ENCODE results near the gene ALG8.

DNA sequence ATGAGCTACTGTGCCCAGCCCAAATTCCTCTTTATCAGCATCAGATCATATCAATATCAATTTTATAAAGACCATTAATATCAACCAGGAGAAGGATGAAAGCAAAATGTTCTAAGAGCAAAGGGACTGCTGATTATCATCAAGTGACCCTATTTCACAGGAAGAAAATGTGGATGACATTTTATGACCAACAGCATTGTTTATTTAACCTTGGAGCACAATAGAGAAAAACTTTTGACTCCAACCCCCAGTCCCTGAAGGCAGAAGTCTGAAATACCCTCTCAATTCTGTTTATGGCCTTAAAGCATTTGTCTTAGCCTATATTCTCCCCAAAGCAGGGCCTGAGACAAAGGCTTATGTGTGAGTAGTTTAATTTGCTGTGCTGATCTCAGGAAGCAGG is 11.3 kb upstream of the ALG8 start:
- TF ChIP-seq, protein P1, sequence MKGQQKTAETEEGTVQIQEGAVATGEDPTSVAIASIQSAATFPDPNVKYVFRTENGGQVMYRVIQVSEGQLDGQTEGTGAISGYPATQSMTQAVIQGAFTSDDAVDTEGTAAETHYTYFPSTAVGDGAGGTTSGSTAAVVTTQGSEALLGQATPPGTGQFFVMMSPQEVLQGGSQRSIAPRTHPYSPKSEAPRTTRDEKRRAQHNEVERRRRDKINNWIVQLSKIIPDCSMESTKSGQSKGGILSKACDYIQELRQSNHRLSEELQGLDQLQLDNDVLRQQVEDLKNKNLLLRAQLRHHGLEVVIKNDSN (IDR thresholded peaks at IDR 0.05; ENCODE audit: borderline replicate concordance, low read depth) = no peak
- TF ChIP-seq CTCF (IDR thresholded peaks at IDR 0.05) = no peak
- no peak for TF ChIP-seq RAD21 (IDR thresholded peaks at IDR 0.05; ENCODE audit: low read length)
- TF ChIP-seq TAF1 (IDR thresholded peaks at IDR 0.05; ENCODE audit: borderline replicate concordance, low read depth, low read length) = no peak
- TF ChIP-seq MAX (IDR thresholded peaks at IDR 0.05; ENCODE audit: low read depth) = no peak
- TF ChIP-seq EP300 (IDR thresholded peaks at IDR 0.05; ENCODE audit: borderline replicate concordance in 1 of 2, low read depth in 1 of 2, low read length in 1 of 2) = no peak
- no peak for TF ChIP-seq USF2 (IDR thresholded peaks at IDR 0.05; ENCODE audit: borderline replicate concordance, low read depth, low read length)
- no peak for TF ChIP-seq GABPA (IDR thresholded peaks at IDR 0.05; ENCODE audit: low read depth)
- TF ChIP-seq PBX3 (IDR thresholded peaks at IDR 0.05) = no peak
- TF ChIP-seq, protein P2, sequence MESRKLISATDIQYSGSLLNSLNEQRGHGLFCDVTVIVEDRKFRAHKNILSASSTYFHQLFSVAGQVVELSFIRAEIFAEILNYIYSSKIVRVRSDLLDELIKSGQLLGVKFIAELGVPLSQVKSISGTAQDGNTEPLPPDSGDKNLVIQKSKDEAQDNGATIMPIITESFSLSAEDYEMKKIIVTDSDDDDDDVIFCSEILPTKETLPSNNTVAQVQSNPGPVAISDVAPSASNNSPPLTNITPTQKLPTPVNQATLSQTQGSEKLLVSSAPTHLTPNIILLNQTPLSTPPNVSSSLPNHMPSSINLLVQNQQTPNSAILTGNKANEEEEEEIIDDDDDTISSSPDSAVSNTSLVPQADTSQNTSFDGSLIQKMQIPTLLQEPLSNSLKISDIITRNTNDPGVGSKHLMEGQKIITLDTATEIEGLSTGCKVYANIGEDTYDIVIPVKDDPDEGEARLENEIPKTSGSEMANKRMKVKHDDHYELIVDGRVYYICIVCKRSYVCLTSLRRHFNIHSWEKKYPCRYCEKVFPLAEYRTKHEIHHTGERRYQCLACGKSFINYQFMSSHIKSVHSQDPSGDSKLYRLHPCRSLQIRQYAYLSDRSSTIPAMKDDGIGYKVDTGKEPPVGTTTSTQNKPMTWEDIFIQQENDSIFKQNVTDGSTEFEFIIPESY (IDR thresholded peaks at IDR 0.05; ENCODE audit: borderline replicate concordance, low read depth) = no peak
